ENCODE data around the gene IGF2R.

DNA sequence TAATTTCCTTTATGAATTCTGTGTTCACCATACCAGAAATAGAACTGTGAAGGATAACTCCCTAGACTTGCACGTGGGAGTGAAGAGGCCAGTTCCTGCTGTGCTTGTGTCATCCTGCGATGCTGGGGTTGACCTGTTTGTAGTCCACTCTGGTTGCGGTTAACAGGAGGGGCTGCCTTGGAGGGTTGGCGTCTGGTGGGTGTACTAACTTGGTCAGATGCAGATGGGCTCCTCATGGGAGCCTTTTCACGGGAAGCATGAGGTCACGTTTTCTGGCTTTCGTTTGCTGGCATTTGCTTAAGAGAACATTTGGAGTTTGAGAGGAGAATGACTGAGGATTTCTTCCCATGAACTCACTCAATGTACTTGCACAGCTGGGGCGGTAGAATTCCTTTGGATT, 41.2 kb downstream of the IGF2R start:
- TF ChIP-seq CTCF (IDR thresholded peaks at IDR 0.05; ENCODE audit: low read length) (no peak), EZH2 (optimal IDR thresholded peaks at IDR 0.05; ENCODE audit: low read depth, low read length) (no peak)

Measured in MM.1S (cell line).